ENCODE results near the gene JAK3.

DNA sequence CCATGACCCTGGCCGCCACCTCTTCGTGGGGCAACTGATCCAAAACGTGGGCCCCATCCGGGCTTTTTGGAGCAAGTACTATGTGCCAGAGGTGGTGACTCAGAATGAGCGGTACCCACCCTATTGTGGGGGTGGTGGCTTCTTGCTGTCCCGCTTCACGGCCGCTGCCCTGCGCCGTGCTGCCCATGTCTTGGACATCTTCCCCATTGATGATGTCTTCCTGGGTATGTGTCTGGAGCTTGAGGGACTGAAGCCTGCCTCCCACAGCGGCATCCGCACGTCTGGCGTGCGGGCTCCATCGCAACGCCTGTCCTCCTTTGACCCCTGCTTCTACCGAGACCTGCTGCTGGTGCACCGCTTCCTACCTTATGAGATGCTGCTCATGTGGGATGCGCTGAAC lies 36.1 kb downstream of the JAK3 start:
- TF ChIP-seq, protein P1, sequence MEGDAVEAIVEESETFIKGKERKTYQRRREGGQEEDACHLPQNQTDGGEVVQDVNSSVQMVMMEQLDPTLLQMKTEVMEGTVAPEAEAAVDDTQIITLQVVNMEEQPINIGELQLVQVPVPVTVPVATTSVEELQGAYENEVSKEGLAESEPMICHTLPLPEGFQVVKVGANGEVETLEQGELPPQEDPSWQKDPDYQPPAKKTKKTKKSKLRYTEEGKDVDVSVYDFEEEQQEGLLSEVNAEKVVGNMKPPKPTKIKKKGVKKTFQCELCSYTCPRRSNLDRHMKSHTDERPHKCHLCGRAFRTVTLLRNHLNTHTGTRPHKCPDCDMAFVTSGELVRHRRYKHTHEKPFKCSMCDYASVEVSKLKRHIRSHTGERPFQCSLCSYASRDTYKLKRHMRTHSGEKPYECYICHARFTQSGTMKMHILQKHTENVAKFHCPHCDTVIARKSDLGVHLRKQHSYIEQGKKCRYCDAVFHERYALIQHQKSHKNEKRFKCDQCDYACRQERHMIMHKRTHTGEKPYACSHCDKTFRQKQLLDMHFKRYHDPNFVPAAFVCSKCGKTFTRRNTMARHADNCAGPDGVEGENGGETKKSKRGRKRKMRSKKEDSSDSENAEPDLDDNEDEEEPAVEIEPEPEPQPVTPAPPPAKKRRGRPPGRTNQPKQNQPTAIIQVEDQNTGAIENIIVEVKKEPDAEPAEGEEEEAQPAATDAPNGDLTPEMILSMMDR (IDR thresholded peaks at IDR 0.05) = no peak
- no peak for TF ChIP-seq EP300 (IDR thresholded peaks at IDR 0.05; ENCODE audit: low read depth)
- TF ChIP-seq POLR2A (IDR thresholded peaks at IDR 0.05) = no peak
